CD14-positive monocyte (primary cell): ENCODE measurements around the gene CPLANE1. TPM values are rescaled to one million over a fixed set of nuclear protein-coding genes. Genes with fewer than 3 reads are reported as not detected.

Source experiments
- DNase-seq, 3 donors: peaks; one replicate each; pipeline ENCODE4 v3.0.0-alpha.2; 2011 to 2022
- H2AFZ ChIP-seq: 2 replicates; pipeline ENCODE4 v1.6.0; 2012; ENCODE audit warnings: mild to moderate bottlenecking, low read depth, low read length, inconsistent platforms; ENCODE audit not compliant: insufficient read depth, poor library complexity, severe bottlenecking
- H3K27ac ChIP-seq, 2 donors: 1 replicate in 1 of 2; 2 replicates in 1 of 2; pipeline ENCODE4 v1.5.1; 2012 to 2013; ENCODE audit warnings: low read length in 2 of 2, control low read depth in 1 of 2, inconsistent platforms in 1 of 2, low read depth in 1 of 2, mild to moderate bottlenecking in 1 of 2
- H3K27me3 ChIP-seq, 2 donors: one replicate each; pipeline versions ENCODE4 v1.6.0 to v1.6.1; 2011 to 2013; ENCODE audit warnings: low read length in 2 of 2; ENCODE audit not compliant: control insufficient read depth in 2 of 2, insufficient read depth in 2 of 2
- H3K36me3 ChIP-seq, 2 donors: replicated peaks in 1 of 2; 1 replicate in 1 of 2; 2 replicates in 1 of 2; pipeline versions ENCODE4 v1.5.1 to v1.6.1; 2012 to 2013; ENCODE audit warnings: low read length in 2 of 2, control low read depth in 1 of 2, inconsistent platforms in 1 of 2, mild to moderate bottlenecking in 1 of 2; ENCODE audit not compliant: insufficient read depth in 2 of 2, control insufficient read depth in 1 of 2
- H3K4me1 ChIP-seq, 2 donors: 1 replicate in 1 of 2; 2 replicates in 1 of 2; pipeline versions ENCODE4 v1.5.1 to v1.6.1; 2012 to 2013; ENCODE audit warnings: low read length in 2 of 2, control low read depth in 1 of 2, inconsistent platforms in 1 of 2, mild to moderate bottlenecking in 1 of 2, moderate library complexity in 1 of 2; ENCODE audit not compliant: insufficient read depth in 2 of 2, control insufficient read depth in 1 of 2
- H3K4me2 ChIP-seq: replicated peaks from 2 replicates; pipeline ENCODE3; 2012; ENCODE audit warnings: low read length, moderate library complexity, mild to moderate bottlenecking; ENCODE audit not compliant: poor library complexity, severe bottlenecking; ENCODE audit errors: extremely low read depth
- H3K4me3 ChIP-seq, 3 experiments: fragments of 200-600 bp in 1 of 3; sonication (generic) in 1 of 3; replicated peaks in 1 of 3; 1 replicate in 2 of 3; 2 replicates in 1 of 3; pipeline ENCODE4 v1.5.1; 2011 to 2013; ENCODE audit warnings: low read length in 3 of 3, mild to moderate bottlenecking in 3 of 3, control low read depth in 2 of 3, low read depth in 2 of 3, inconsistent platforms in 1 of 3, moderate library complexity in 1 of 3
- H3K79me2 ChIP-seq: 2 replicates; pipeline ENCODE4 v1.6.0; 2012; ENCODE audit warnings: mild to moderate bottlenecking, control low read depth, inconsistent platforms, low read length, moderate library complexity; ENCODE audit not compliant: insufficient read depth
- H3K9ac ChIP-seq: 2 replicates; pipeline ENCODE4 v1.6.0; 2017; ENCODE audit warnings: low read length, mild to moderate bottlenecking; ENCODE audit not compliant: insufficient read depth, poor library complexity, severe bottlenecking
- H3K9me3 ChIP-seq, 2 donors: replicated peaks in 1 of 2; 1 replicate in 1 of 2; 2 replicates in 1 of 2; pipeline versions ENCODE4 v1.5.1 to v1.6.1; 2012 to 2013; ENCODE audit warnings: low read length in 2 of 2, control low read depth in 1 of 2; ENCODE audit not compliant: control insufficient read depth in 1 of 2, insufficient read depth in 1 of 2
- H4K20me1 ChIP-seq: 2 replicates; pipeline ENCODE4 v1.6.0; 2012; ENCODE audit warnings: mild to moderate bottlenecking, low read length, control low read depth, moderate library complexity; ENCODE audit not compliant: insufficient read depth
- H3K27ac Mint-ChIP-seq, 7 donors: one replicate each; pipeline ENCODE4 v1.8.0; 2020; ENCODE audit warnings: mild to moderate bottlenecking in 7 of 7, mixed read lengths in 7 of 7, moderate library complexity in 6 of 7, inconsistent platforms in 2 of 7
- H3K27me3 Mint-ChIP-seq, 3 donors: one replicate each; pipeline ENCODE4 v1.8.0; 2021 to 2022; ENCODE audit warnings: low read depth in 3 of 3, mild to moderate bottlenecking in 3 of 3, mixed read lengths in 3 of 3, moderate library complexity in 3 of 3, inconsistent platforms in 1 of 3
- H3K36me3 Mint-ChIP-seq, 2 donors: one replicate each; pipeline ENCODE4 v1.8.0; 2020; ENCODE audit warnings: mixed read lengths in 2 of 2, inconsistent platforms in 1 of 2, mild to moderate bottlenecking in 1 of 2
- H3K4me1 Mint-ChIP-seq: one replicate; pipeline ENCODE4 v1.8.0; 2020; ENCODE audit warnings: mild to moderate bottlenecking, mixed read lengths
- H3K4me3 Mint-ChIP-seq, 2 donors: one replicate each; pipeline ENCODE4 v1.8.0; 2020; ENCODE audit warnings: mild to moderate bottlenecking in 2 of 2, mixed read lengths in 2 of 2, moderate library complexity in 1 of 2
- H3K9me3 Mint-ChIP-seq, 7 donors: one replicate each; pipeline ENCODE4 v1.8.0; 2020 to 2022; ENCODE audit warnings: mixed read lengths in 7 of 7, mild to moderate bottlenecking in 6 of 7, moderate library complexity in 6 of 7, inconsistent platforms in 2 of 7
- CTCF ChIP-seq: fragments of 200-600 bp; IDR thresholded peaks from one replicate; pipeline ENCODE4 v1.8.0; 2022; ENCODE audit warnings: antibody characterized with exemption, mild to moderate bottlenecking
- WGBS: methylation state at CpG from one replicate; pipeline ENCODE4 v1.1.5; 2013; ENCODE audit warnings: missing lambda C conversion rate; ENCODE audit not compliant: insufficient coverage; 5-methylcytosine and 5-hydroxymethylcytosine counted together
- intact Hi-C, 2 donors: fragments of 100-400 bp; cut with micrococcal nuclease; formaldehyde crosslinking; loops; one replicate each; pipeline versions ENCODE4 v1.15.0 to v1.15.1; 2023
- polyA plus RNA-seq, 3 donors: library from polyadenylated mRNA; depleted of rRNA in 1 of 3; unstranded in 2 of 3; stranded (reverse) in 1 of 3; fragments of 300-500 nt in 2 of 3; fragments of >200 nt in 1 of 3; fragmentation: Illumina TruSeq in 2 of 3; gene quantifications; 1 replicate in 2 of 3; 2 replicates in 1 of 3; pipeline ENCODE4 v1.2.3, GENCODE V29; 2012 to 2021

The CPLANE1 gene
- polyA plus RNA-seq, 3 donors, result 0.25 to 1.6 (median 0.88) TPM

- peaks cover 16 to 39% (median 31%) of the 10 kb centered on the region in 7 donors for H3K9me3 Mint-ChIP-seq
- Histone ChIP-seq H4K20me1 (no peaks in the 10 kb centered on the region), H2AFZ (no peak overlapping the region), H3K9me3 (peaks cover 17 to 29% of the 10 kb centered on the region in 2 donors), H3K4me2 (no peak overlapping the region), H3K27me3 (no peaks in the 10 kb centered on the region), H3K9ac (no peak overlapping the region), H3K79me2 (no peaks in the 10 kb centered on the region), H3K4me3 (no peak overlapping the region), H3K36me3 (peaks cover 0 to 35% of the 10 kb centered on the region in 2 donors), H3K4me1 (no peaks in the 10 kb centered on the region), H3K27ac (no peak overlapping the region)
- DNase-seq, result no peak
- H3K4me1 Mint-ChIP-seq, result no peaks in the 10 kb centered on the region
- WGBS, result no CpG with 5 or more reads among the region's 2 CpGs
- H3K36me3 Mint-ChIP-seq, result peaks cover 27 to 40% of the 10 kb centered on the region in 2 donors
- H3K4me3 Mint-ChIP-seq, result no peak overlapping the region
- H3K27ac Mint-ChIP-seq, result no peak overlapping the region
- intact Hi-C loops, result no loop called here
- TF ChIP-seq CTCF, result no peak
- peaks cover 0 to 2% (median 0%) of the 10 kb centered on the region in 3 donors for H3K27me3 Mint-ChIP-seq
Measured at GRCh38 chr5:37133939-37134338, 115.2 kb downstream of the CPLANE1 start.

GRCh38 chr5:37132646-37133045 is 116.5 kb downstream of the CPLANE1 start:
- H3K27ac ChIP-seq, result no peak overlapping the region
- DNase-seq, result no peak
- no peaks in the 10 kb centered on the region for H4K20me1 ChIP-seq
- H3K36me3 ChIP-seq, result peaks cover 0 to 25% of the 10 kb centered on the region in 2 donors
- H3K4me2 ChIP-seq, result no peak overlapping the region
- H2AFZ ChIP-seq, result no peak overlapping the region
- H3K4me3 ChIP-seq, result no peak overlapping the region
- H3K27me3 ChIP-seq, result no peaks in the 10 kb centered on the region
- H3K27ac Mint-ChIP-seq, result peak overlapping the region in 1 of 7 donors; percentile 6
- no peak overlapping the region for H3K9ac ChIP-seq
- H3K9me3 ChIP-seq, result peaks cover 17 to 26% of the 10 kb centered on the region in 2 donors
- no CpG with 5 or more reads among the region's 1 CpG for WGBS
- no peak overlapping the region for H3K4me3 Mint-ChIP-seq
- H3K79me2 ChIP-seq, result no peaks in the 10 kb centered on the region
- intact Hi-C loops, result no loop called here
- no peak for TF ChIP-seq CTCF
- H3K27me3 Mint-ChIP-seq, result peaks cover 0 to 2% (median 0%) of the 10 kb centered on the region in 3 donors
- peaks cover 16 to 36% (median 29%) of the 10 kb centered on the region in 7 donors for H3K9me3 Mint-ChIP-seq
- no peaks in the 10 kb centered on the region for H3K4me1 ChIP-seq
- peaks cover 20 to 33% of the 10 kb centered on the region in 2 donors for H3K36me3 Mint-ChIP-seq
- H3K4me1 Mint-ChIP-seq, result no peaks in the 10 kb centered on the region
